Endodermal cell (in vitro differentiated cells): ENCODE data around the gene KRT32. TPM values are rescaled to one million over a fixed set of nuclear protein-coding genes. Genes with fewer than 3 reads are reported as not detected.

ENCODE experiments used
- DNase-seq: peaks from one replicate; pipeline ENCODE4 v3.0.0-alpha.2; 2017
- H3K27ac ChIP-seq: 2 replicates; pipeline ENCODE4 v1.5.1; 2013; ENCODE audit warnings: mild to moderate bottlenecking, low read depth, low read length, moderate library complexity
- H3K27me3 ChIP-seq: 2 replicates; pipeline ENCODE4 v1.6.1; 2013; ENCODE audit warnings: mild to moderate bottlenecking, low read length, moderate library complexity; ENCODE audit not compliant: insufficient read depth, control insufficient read depth, poor library complexity, severe bottlenecking
- H3K36me3 ChIP-seq: 2 replicates; pipeline ENCODE4 v1.7.0; 2013; ENCODE audit warnings: mild to moderate bottlenecking, low read length, moderate library complexity; ENCODE audit not compliant: control insufficient read depth, insufficient read depth
- H3K4me1 ChIP-seq: one replicate; pipeline ENCODE4 v1.7.0; 2013; ENCODE audit warnings: low read length; ENCODE audit not compliant: control insufficient read depth, insufficient read depth
- H3K4me3 ChIP-seq: 2 replicates; pipeline ENCODE4 v1.5.1; 2013; ENCODE audit warnings: mild to moderate bottlenecking, low read length, moderate library complexity
- H3K9ac ChIP-seq: 2 replicates; pipeline ENCODE4 v1.6.1; 2013; ENCODE audit warnings: mild to moderate bottlenecking, low read length, moderate library complexity; ENCODE audit not compliant: poor library complexity, severe bottlenecking; ENCODE audit errors: extremely low read depth
- H3K9me3 ChIP-seq: 2 replicates; pipeline ENCODE4 v1.6.1; 2013; ENCODE audit warnings: mild to moderate bottlenecking, low read length, moderate library complexity; ENCODE audit not compliant: control insufficient read depth
- H3K27ac Mint-ChIP-seq: 2 replicates; pipeline ENCODE4 v1.8.0; 2020; ENCODE audit warnings: mixed read lengths
- H3K27me3 Mint-ChIP-seq: 2 replicates; pipeline ENCODE4 v1.8.0; 2021; ENCODE audit warnings: mild to moderate bottlenecking, mixed read lengths; ENCODE audit not compliant: insufficient read depth
- H3K36me3 Mint-ChIP-seq: 2 replicates; pipeline ENCODE4 v1.8.0; 2020; ENCODE audit warnings: low read depth, mixed read lengths
- H3K4me1 Mint-ChIP-seq: 2 replicates; pipeline ENCODE4 v1.8.0; 2020; ENCODE audit warnings: mixed read lengths
- H3K4me3 Mint-ChIP-seq: 2 replicates; pipeline ENCODE4 v1.8.0; 2020; ENCODE audit warnings: mild to moderate bottlenecking, moderate library complexity, mixed read lengths
- H3K9me3 Mint-ChIP-seq: 2 replicates; pipeline ENCODE4 v1.8.0; 2020; ENCODE audit warnings: mild to moderate bottlenecking, mixed read lengths
- CTCF ChIP-seq: fragments of 200-600 bp; sonication (generic); conservative IDR thresholded peaks from 2 replicates; pipeline ENCODE4 v1.5.0; 2021; ENCODE audit warnings: antibody characterized with exemption, mild to moderate bottlenecking
- WGBS, 2 experiments: methylation state at CpG; one replicate each; pipeline versions ENCODE4 v1.1.5 to v1.1.7; 2013; ENCODE audit warnings: missing lambda C conversion rate in 2 of 2, mixed read lengths in 1 of 2; ENCODE audit not compliant: insufficient coverage in 1 of 2, insufficient read length in 1 of 2; 5-methylcytosine and 5-hydroxymethylcytosine counted together
- total RNA-seq, 2 donors: library from RNA; stranded (reverse); fragmentation: NEBNext Ultra II Directional in 1 of 2; extraction: Animal tissue kit (Norgen Biotek cat#: 25700) in 1 of 2; gene quantifications; 2 replicates in 1 of 2; 3 replicates in 1 of 2; pipeline ENCODE4 v1.2.1, GENCODE V29; 2021

KRT32 gene
- total RNA-seq, 2 donors from 2014 or later: not detected

GRCh38 chr17:41511116-41511515 lies 43.9 kb upstream of the KRT32 start:
- DNase-seq: peak; percentile 78
- Histone ChIP-seq H3K9me3 (no peaks in the 10 kb centered on the region), H3K9ac (no peak overlapping the region), H3K4me3 (no peak overlapping the region), H3K4me1 (no peaks in the 10 kb centered on the region), H3K27ac (no peak overlapping the region), H3K27me3 (no peaks in the 10 kb centered on the region), H3K36me3 (no peaks in the 10 kb centered on the region)
- Mint-ChIP-seq H3K9me3 (no peaks in the 10 kb centered on the region), H3K27ac (no peak overlapping the region), H3K4me1 (peaks cover 15% of the 10 kb centered on the region), H3K36me3 (no peaks in the 10 kb centered on the region), H3K27me3 (no peaks in the 10 kb centered on the region), H3K4me3 (no peak overlapping the region)
- no peak for TF ChIP-seq CTCF
- WGBS, 2 experiments: 72 to 77% methylated on average over 2 to 4 of the region's 4 CpGs

- Mint-ChIP-seq H3K36me3 (no peaks in the 10 kb centered on the region), H3K9me3 (no peaks in the 10 kb centered on the region), H3K27me3 (no peaks in the 10 kb centered on the region), H3K27ac (no peak overlapping the region), H3K4me3 (no peak overlapping the region), H3K4me1 (peaks cover 15% of the 10 kb centered on the region)
- Histone ChIP-seq H3K9me3 (no peaks in the 10 kb centered on the region), H3K9ac (no peak overlapping the region), H3K4me1 (no peaks in the 10 kb centered on the region), H3K27ac (no peak overlapping the region), H3K4me3 (no peak overlapping the region), H3K36me3 (no peaks in the 10 kb centered on the region), H3K27me3 (no peaks in the 10 kb centered on the region)
- peak; percentile 82 for DNase-seq
- peak; percentile 13 for TF ChIP-seq CTCF
- 86 to 90% methylated on average over 6 to 7 of the region's 7 CpGs for whole genome bisulfite sequencing, 2 experiments
Measured at GRCh38 chr17:41510251-41511065, 43.3 kb upstream of the KRT32 start.

GRCh38 chr17:41507315-41507880 lies 40.2 kb upstream of the KRT32 start:
- DNase-seq: no peak
- H3K4me1 ChIP-seq: no peaks in the 10 kb centered on the region
- H3K9me3 ChIP-seq: no peaks in the 10 kb centered on the region
- no peak overlapping the region for H3K27ac ChIP-seq
- H3K27ac Mint-ChIP-seq: peak overlapping the region; percentile 15
- H3K4me1 Mint-ChIP-seq: peaks cover 13% of the 10 kb centered on the region
- TF ChIP-seq CTCF: no peak
- 66 to 72% methylated on average over 9 to 10 of the region's 10 CpGs for WGBS, 2 experiments
- H3K9me3 Mint-ChIP-seq: no peaks in the 10 kb centered on the region
- H3K9ac ChIP-seq: no peak overlapping the region
- no peaks in the 10 kb centered on the region for H3K27me3 ChIP-seq
- no peaks in the 10 kb centered on the region for H3K36me3 ChIP-seq
- H3K4me3 Mint-ChIP-seq: no peak overlapping the region
- no peaks in the 10 kb centered on the region for H3K27me3 Mint-ChIP-seq
- H3K36me3 Mint-ChIP-seq: no peaks in the 10 kb centered on the region
- H3K4me3 ChIP-seq: no peak overlapping the region
